ENCODE data around the gene SALL4. TPM values are rescaled to one million over a fixed set of nuclear protein-coding genes. Genes with fewer than 3 reads are reported as not detected.

Gene SALL4
- total and polyA plus RNA-seq, 9 of the 15 experiments (the other 6 are each of a cell fraction or from before 2014, with no cell fraction given): 0.03 to 0.07 TPM; not detected in 7

DNA sequence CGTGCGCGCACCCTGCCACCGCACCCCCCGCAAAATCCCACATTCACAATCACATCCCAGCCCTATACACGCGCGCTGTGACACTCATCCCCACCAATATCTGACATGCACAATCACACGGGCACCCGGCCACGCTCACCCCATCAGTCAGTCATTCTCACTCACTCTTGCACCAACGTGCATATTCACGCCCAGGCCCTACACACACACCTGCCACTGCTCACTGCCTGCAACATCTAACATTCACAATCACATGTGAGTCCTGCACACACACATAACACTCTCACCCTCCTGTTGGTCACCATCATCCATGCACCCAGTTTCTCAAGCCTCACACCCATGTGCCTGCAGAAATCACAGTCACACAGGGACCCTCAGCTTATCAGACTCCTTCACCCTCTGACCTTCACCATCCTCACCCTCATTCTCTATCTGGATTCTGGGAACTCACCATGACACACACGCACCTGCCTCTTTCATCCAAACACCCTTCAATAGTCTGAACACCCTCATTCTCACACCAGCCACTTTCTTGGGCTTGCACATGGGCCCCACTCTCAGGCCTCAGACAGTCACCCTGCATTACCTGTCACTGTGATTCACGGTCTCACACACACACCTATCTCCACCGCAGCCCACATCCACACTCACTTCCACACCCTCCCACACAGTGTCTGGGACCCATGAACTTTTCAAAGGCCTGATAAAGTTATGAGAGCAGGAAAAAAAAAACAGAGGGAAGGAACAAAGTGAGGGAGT is 33.4 kb downstream of the SALL4 start:
- Histone ChIP-seq H2AFZ (ENCODE audit: low read depth, low read length) (no peak overlapping the region), H3K4me3 (no peak overlapping the region), H3K4me2 (ENCODE audit: insufficient read depth, low read length) (no peak overlapping the region), H3K27me3 (ENCODE audit: control insufficient read depth in 2 of 2, insufficient read depth in 2 of 2, low read length in 2 of 2) (peaks cover 5 to 14% of the 10 kb centered on the region in 2 experiments; a peak in 3 of 5 replicates), H4K20me1 (replicated peaks; ENCODE audit: control insufficient read depth, insufficient read depth, low read length) (no peaks in the 10 kb centered on the region), H3K9me3 (replicated peaks; ENCODE audit: control insufficient read depth, insufficient read depth, low read depth, low read length) (no peaks in the 10 kb centered on the region), H3K27ac (ENCODE audit: extremely low read depth, low read depth, low read length) (no peak overlapping the region), H3K36me3 (ENCODE audit: control insufficient read depth, insufficient read depth, low read length) (no peaks in the 10 kb centered on the region), H3K9ac (ENCODE audit: insufficient read depth in 1 of 2, low read depth in 2 of 2, low read length in 2 of 2) (no peak overlapping the region), H3K79me2 (ENCODE audit: control insufficient read depth, insufficient read depth, low read length) (no peaks in the 10 kb centered on the region), H3K4me1 (replicated peaks in 1 of 2; ENCODE audit: control insufficient read depth in 2 of 2, insufficient read depth in 2 of 2, low read length in 2 of 2) (peaks cover 0 to 10% of the 10 kb centered on the region in 2 experiments; a peak in 2 of 5 replicates), H3K9me1 (ENCODE audit: control insufficient read depth, insufficient read depth, low read length) (no peaks in the 10 kb centered on the region)
- 19% methylated on average over 9 of the region's 16 CpGs for WGBS (ENCODE audit: insufficient coverage, low coverage, missing lambda C conversion rate)
- ChIA-PET CTCF (ENCODE audit: low intra/inter-chr PET ratio) (no interaction called here), POLR2A (no interaction called here)
- in situ Hi-C loops (cut with MboI): no loop called here
- no TSS peak for BruUV-seq (replicated peaks)
- FAIRE-seq: no peak
- ATAC-seq: no peak
- no peak for DNase-seq (ENCODE audit: extremely low read depth in 1 of 4, low spot score in 3 of 4)
- intact Hi-C loops (cut with micrococcal nuclease): no loop called here
- TF ChIP-seq, protein P1, sequence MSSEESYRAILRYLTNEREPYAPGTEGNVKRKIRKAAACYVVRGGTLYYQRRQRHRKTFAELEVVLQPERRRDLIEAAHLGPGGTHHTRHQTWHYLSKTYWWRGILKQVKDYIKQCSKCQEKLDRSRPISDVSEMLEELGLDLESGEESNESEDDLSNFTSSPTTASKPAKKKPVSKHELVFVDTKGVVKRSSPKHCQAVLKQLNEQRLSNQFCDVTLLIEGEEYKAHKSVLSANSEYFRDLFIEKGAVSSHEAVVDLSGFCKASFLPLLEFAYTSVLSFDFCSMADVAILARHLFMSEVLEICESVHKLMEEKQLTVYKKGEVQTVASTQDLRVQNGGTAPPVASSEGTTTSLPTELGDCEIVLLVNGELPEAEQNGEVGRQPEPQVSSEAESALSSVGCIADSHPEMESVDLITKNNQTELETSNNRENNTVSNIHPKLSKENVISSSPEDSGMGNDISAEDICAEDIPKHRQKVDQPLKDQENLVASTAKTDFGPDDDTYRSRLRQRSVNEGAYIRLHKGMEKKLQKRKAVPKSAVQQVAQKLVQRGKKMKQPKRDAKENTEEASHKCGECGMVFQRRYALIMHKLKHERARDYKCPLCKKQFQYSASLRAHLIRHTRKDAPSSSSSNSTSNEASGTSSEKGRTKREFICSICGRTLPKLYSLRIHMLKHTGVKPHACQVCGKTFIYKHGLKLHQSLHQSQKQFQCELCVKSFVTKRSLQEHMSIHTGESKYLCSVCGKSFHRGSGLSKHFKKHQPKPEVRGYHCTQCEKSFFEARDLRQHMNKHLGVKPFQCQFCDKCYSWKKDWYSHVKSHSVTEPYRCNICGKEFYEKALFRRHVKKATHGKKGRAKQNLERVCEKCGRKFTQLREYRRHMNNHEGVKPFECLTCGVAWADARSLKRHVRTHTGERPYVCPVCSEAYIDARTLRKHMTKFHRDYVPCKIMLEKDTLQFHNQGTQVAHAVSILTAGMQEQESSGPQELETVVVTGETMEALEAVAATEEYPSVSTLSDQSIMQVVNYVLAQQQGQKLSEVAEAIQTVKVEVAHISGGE (CRISPR knock-in tag; IDR thresholded peaks at IDR 0.05): peak in 1 of 3 experiments; percentile 26; a peak in 1 of 6 replicates
- TF ChIP-seq ZBTB40 (IDR thresholded peaks at IDR 0.05) (0 out of 2 replicates have a peak, but pooled peaks have one; percentile 26), ZBTB40 (CRISPR knock-in tag; IDR thresholded peaks at IDR 0.05) (no peak), THAP12 (CRISPR knock-in tag; IDR thresholded peaks at IDR 0.05) (no peak)

All from K562 (cell line).